GM23338 (cell line): Measurements from ENCODE around the gene METTL3.

Experiments
- CTCF ChIP-seq, 2 experiments: fragments of 200-600 bp in 1 of 2; sonication (generic) in 1 of 2; conservative IDR thresholded peaks; 2 replicates each; pipeline versions ENCODE4 v1.5.1 to v1.6.1; 2016 to 2017; ENCODE audit warnings: antibody characterized with exemption in 2 of 2, low read depth in 2 of 2, mild to moderate bottlenecking in 2 of 2, moderate library complexity in 1 of 2
- EZH2 ChIP-seq: fragments of 200-600 bp; sonication (generic); IDR thresholded peaks from one replicate; pipeline ENCODE4 v1.8.0; 2017; ENCODE audit warnings: antibody characterized with exemption, mild to moderate bottlenecking, low read depth; ENCODE audit not compliant: unreplicated experiment
- EZH2phosphoT487 ChIP-seq: fragments of 200-600 bp; sonication (generic); IDR thresholded peaks from one replicate; pipeline ENCODE4 v1.8.1; 2018; ENCODE audit warnings: antibody characterized with exemption; ENCODE audit not compliant: unreplicated experiment
- JUNB ChIP-seq: IDR thresholded peaks from one replicate; pipeline ENCODE4 v1.6.1; 2016; ENCODE audit warnings: antibody characterized with exemption; ENCODE audit not compliant: unreplicated experiment
- NANOG ChIP-seq: IDR thresholded peaks from 2 replicates; pipeline ENCODE4 v1.6.1; 2016; ENCODE audit warnings: antibody characterized with exemption, borderline replicate concordance
- POLR2AphosphoS5 ChIP-seq: IDR thresholded peaks from 2 replicates; pipeline ENCODE4 v1.6.1; 2016; ENCODE audit warnings: antibody characterized with exemption, low read depth
- STAT1 ChIP-seq: IDR thresholded peaks from one replicate; pipeline ENCODE4 v1.6.1; 2016; ENCODE audit warnings: antibody characterized with exemption; ENCODE audit not compliant: unreplicated experiment
- TF ChIP-seq, protein P1 (sequence below): IDR thresholded peaks from one replicate; pipeline ENCODE4 v1.6.1; 2018; ENCODE audit warnings: antibody characterized with exemption; ENCODE audit not compliant: unreplicated experiment

GRCh38 chr14:21521501-21521900 is 10.4 kb upstream of the METTL3 start:
- TF ChIP-seq CTCF (conservative IDR thresholded peaks at IDR 0.05; ENCODE audit: low read depth in 2 of 2) (no peak), STAT1 (no peak), EZH2 (no peak), EZH2phosphoT487 (no peak), NANOG (no peak), POLR2AphosphoS5 (no peak), JUNB (no peak)
- TF ChIP-seq, protein P1, sequence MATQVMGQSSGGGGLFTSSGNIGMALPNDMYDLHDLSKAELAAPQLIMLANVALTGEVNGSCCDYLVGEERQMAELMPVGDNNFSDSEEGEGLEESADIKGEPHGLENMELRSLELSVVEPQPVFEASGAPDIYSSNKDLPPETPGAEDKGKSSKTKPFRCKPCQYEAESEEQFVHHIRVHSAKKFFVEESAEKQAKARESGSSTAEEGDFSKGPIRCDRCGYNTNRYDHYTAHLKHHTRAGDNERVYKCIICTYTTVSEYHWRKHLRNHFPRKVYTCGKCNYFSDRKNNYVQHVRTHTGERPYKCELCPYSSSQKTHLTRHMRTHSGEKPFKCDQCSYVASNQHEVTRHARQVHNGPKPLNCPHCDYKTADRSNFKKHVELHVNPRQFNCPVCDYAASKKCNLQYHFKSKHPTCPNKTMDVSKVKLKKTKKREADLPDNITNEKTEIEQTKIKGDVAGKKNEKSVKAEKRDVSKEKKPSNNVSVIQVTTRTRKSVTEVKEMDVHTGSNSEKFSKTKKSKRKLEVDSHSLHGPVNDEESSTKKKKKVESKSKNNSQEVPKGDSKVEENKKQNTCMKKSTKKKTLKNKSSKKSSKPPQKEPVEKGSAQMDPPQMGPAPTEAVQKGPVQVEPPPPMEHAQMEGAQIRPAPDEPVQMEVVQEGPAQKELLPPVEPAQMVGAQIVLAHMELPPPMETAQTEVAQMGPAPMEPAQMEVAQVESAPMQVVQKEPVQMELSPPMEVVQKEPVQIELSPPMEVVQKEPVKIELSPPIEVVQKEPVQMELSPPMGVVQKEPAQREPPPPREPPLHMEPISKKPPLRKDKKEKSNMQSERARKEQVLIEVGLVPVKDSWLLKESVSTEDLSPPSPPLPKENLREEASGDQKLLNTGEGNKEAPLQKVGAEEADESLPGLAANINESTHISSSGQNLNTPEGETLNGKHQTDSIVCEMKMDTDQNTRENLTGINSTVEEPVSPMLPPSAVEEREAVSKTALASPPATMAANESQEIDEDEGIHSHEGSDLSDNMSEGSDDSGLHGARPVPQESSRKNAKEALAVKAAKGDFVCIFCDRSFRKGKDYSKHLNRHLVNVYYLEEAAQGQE = no peak
